Ascending aorta (tissue), 2 donors: ENCODE measurements around the gene ZNF787. TPM values are rescaled to one million over a fixed set of nuclear protein-coding genes. Genes with fewer than 3 reads are reported as not detected.

Source experiments
- DNase-seq, 2 donors: peaks; one replicate each; pipeline ENCODE4 v3.0.0-alpha.2; 2019; ENCODE audit warnings: low spot score in 2 of 2
- H3K27ac ChIP-seq, 2 donors: fragments of 200-600 bp; sonication (generic); one replicate each; pipeline ENCODE4 v1.5.1; 2016 to 2017; ENCODE audit warnings: mild to moderate bottlenecking in 1 of 2
- H3K27me3 ChIP-seq: fragments of 200-600 bp; sonication (generic); one replicate; pipeline ENCODE4 v1.5.1; 2017
- H3K36me3 ChIP-seq, 2 donors: fragments of 200-600 bp; sonication (generic); one replicate each; pipeline ENCODE4 v1.5.1; 2016
- H3K4me1 ChIP-seq, 2 donors: fragments of 200-600 bp; sonication (generic); one replicate each; pipeline ENCODE4 v1.5.1; 2016 to 2017; ENCODE audit warnings: mild to moderate bottlenecking in 1 of 2
- H3K4me3 ChIP-seq, 2 donors: fragments of 200-600 bp; sonication (generic); one replicate each; pipeline ENCODE4 v1.5.1; 2016 to 2017; ENCODE audit warnings: mild to moderate bottlenecking in 1 of 2
- H3K9me3 ChIP-seq, 2 donors: fragments of 200-600 bp; sonication (generic); one replicate each; pipeline ENCODE4 v1.5.1; 2016
- intact Hi-C: fragments of 100-400 bp; cut with DNase I; formaldehyde crosslinking; loops from one replicate; pipeline ENCODE4 v1.15.1; 2023
- total RNA-seq: library from RNA; depleted of rRNA; stranded (reverse); fragments of >200 nt; gene quantifications from one replicate; pipeline ENCODE4 v1.1.0, GENCODE V29; 2016
- TF ChIP-seq, protein P1 (sequence below), 3 experiments: fragments of 200-600 bp in 2 of 3; fragments of 450-650 bp in 1 of 3; sonication (generic) in 2 of 3; IDR thresholded peaks; one replicate each; pipeline ENCODE4 v1.5.1; 2016 to 2019; ENCODE audit warnings: antibody characterized with exemption in 3 of 3, mild to moderate bottlenecking in 1 of 3, moderate library complexity in 1 of 3

The ZNF787 gene
- total RNA-seq, 1 donor from 2014 or later, result 18.1 TPM

DNA sequence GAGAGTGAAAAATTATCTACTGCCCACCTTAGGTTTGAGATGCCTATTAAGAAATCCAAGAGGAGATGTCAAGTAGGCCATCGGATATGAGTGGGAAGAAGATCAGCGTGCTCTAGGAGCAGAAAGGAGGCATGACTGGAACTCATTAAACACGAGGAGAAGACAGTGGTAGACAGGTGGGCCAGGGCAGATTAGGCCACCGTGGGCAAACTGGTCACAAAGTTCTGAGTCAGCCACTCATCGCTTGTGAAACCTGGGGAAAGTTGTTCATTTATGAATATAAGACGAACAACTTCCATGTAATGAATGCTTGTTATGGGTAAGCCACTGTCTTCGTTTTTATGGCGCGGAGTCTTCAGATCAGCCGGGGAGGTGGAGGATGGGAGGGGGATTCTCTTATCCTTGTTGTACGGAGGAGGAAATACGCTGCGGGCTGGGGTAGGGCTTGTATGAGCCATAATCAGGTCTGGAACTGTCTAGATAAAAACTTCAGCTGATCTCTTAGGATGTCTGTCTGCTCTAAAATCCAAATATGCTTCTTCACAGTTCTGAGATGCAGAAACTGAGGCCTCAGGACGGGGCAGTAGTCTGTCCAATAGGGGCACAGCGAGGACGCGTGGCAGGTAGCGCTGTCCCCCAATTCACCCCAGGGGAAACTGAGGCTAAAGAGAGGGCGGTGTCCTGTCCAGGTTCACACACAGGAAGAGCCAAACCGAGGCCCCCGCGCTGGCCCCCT lies 18.9 kb upstream of the ZNF787 start:
- H3K36me3 ChIP-seq, result no peaks in the 10 kb centered on the region
- no peaks in the 10 kb centered on the region for H3K27me3 ChIP-seq
- peaks cover 0 to 15% of the 10 kb centered on the region in 2 donors for H3K4me1 ChIP-seq
- H3K4me3 ChIP-seq, result peak overlapping the region; percentile 61 to 82
- intact Hi-C loops, result loop anchor here (1.0 to 10.0 kb wide), 5 partner anchors 19 to 1102 kb away; partner anchors contain the start of genes PPP1R12C, ZNF582, ZNF787 and ZNF805
- H3K9me3 ChIP-seq, result no peaks in the 10 kb centered on the region
- TF ChIP-seq, protein P1, sequence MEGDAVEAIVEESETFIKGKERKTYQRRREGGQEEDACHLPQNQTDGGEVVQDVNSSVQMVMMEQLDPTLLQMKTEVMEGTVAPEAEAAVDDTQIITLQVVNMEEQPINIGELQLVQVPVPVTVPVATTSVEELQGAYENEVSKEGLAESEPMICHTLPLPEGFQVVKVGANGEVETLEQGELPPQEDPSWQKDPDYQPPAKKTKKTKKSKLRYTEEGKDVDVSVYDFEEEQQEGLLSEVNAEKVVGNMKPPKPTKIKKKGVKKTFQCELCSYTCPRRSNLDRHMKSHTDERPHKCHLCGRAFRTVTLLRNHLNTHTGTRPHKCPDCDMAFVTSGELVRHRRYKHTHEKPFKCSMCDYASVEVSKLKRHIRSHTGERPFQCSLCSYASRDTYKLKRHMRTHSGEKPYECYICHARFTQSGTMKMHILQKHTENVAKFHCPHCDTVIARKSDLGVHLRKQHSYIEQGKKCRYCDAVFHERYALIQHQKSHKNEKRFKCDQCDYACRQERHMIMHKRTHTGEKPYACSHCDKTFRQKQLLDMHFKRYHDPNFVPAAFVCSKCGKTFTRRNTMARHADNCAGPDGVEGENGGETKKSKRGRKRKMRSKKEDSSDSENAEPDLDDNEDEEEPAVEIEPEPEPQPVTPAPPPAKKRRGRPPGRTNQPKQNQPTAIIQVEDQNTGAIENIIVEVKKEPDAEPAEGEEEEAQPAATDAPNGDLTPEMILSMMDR (IDR thresholded peaks at IDR 0.05), result no peak
- H3K27ac ChIP-seq, result peak overlapping the region; percentile 82 to 93
- DNase-seq, result no peak

DNA sequence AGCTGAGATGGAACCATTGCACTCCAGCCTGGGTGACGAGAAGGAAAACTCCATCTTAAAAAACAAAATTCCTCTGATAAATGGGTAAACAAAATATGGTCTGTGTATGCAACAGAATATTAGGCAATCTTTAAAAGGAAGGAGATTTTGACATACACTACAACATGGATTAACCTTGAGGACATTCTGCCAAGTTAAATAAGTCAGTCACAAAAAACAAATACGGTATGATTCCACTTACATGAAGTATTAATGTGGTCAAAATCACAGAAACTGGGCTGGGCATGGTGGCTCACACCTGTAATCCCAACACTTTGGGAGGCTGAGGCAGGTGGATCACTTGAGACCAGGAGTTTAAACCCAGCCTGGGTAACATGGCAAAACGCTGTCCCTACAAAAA lies 17.0 kb upstream of the ZNF787 start:
- Histone ChIP-seq H3K9me3 (no peaks in the 10 kb centered on the region), H3K27me3 (no peaks in the 10 kb centered on the region), H3K4me1 (peaks cover 0 to 15% of the 10 kb centered on the region in 2 donors), H3K27ac (no peak overlapping the region), H3K36me3 (no peaks in the 10 kb centered on the region), H3K4me3 (no peak overlapping the region)
- DNase-seq, result no peak
- intact Hi-C loops, result no loop called here
- TF ChIP-seq, protein P1 (IDR thresholded peaks at IDR 0.05), result no peak

DNA sequence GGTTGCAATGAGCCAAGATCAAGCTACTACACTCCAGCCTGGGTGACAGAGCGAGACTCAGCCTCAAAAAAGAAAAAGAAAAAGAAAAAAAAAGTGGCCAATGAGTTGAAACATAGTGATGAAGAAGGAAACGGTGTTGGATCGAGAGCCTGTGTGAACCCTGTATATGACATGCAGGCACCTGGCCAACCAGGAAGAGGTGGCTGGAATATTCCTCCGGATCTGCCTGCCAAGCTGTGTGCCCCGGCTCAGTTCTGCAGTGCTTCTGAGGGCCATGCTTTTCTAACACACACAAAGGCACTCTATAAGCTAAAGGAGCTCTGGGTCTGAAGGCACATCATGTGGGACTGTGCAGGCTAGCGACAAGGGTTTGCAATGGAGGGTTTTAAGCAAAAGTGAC lies 16.3 kb upstream of the ZNF787 start:
- H3K4me3 ChIP-seq, result no peak overlapping the region
- H3K4me1 ChIP-seq, result peaks cover 0 to 19% of the 10 kb centered on the region in 2 donors
- TF ChIP-seq, protein P1 (IDR thresholded peaks at IDR 0.05), result no peak
- no peaks in the 10 kb centered on the region for H3K27me3 ChIP-seq
- no peak overlapping the region for H3K27ac ChIP-seq
- DNase-seq, result no peak
- H3K9me3 ChIP-seq, result no peaks in the 10 kb centered on the region
- no peaks in the 10 kb centered on the region for H3K36me3 ChIP-seq
- intact Hi-C loops, result no loop called here

DNA sequence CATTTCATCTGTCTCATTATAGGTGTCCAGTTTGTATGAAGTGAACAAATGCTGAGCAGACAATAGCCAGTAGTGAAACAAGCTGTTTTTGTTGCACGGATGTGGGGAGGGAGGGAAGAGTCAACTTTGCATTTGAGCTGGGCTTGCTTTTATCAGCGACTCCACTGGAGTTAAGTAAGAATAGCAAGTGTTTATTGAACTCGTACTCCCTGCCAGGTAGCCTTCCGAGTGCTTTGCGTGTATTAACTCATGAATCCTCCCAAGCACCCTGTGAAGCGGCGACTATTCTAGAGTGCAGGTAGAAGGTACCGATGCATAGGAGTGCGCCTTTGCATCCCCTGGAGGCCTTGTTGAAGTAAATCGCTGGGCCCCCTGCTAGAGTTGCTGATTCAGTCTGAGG lies 15.3 kb upstream of the ZNF787 start:
- no peak overlapping the region for H3K27ac ChIP-seq
- H3K4me3 ChIP-seq, result no peak overlapping the region
- H3K36me3 ChIP-seq, result no peaks in the 10 kb centered on the region
- no peaks in the 10 kb centered on the region for H3K27me3 ChIP-seq
- intact Hi-C loops, result no loop called here
- TF ChIP-seq, protein P1 (IDR thresholded peaks at IDR 0.05), result no peak
- DNase-seq, result no peak
- H3K9me3 ChIP-seq, result no peaks in the 10 kb centered on the region
- peaks cover 0 to 17% of the 10 kb centered on the region in 2 donors for H3K4me1 ChIP-seq

DNA sequence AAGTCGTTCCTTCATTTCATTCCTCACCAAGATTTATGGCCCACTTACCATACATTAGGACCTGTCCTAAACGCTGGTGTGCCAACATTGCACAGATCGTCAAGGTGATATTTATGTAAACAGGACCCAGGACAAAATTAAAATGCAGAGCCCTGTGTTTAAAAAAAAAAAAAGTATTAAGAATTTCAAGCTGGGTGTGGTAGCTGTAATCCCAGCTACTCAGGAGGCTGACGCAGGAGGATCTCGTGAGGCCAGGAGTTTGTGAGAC lies 13.5 kb upstream of the ZNF787 start:
- no peak for DNase-seq
- intact Hi-C loops, result no loop called here
- H3K27ac ChIP-seq, result no peak overlapping the region
- no peaks in the 10 kb centered on the region for H3K9me3 ChIP-seq
- TF ChIP-seq, protein P1 (IDR thresholded peaks at IDR 0.05), result no peak
- H3K4me3 ChIP-seq, result no peak overlapping the region
- no peaks in the 10 kb centered on the region for H3K27me3 ChIP-seq
- peaks cover 0 to 12% of the 10 kb centered on the region in 2 donors for H3K4me1 ChIP-seq
- H3K36me3 ChIP-seq, result no peaks in the 10 kb centered on the region
